IMR-90 (cell line): ENCODE results near the gene PRKAR1B. TPM values are rescaled to one million over a fixed set of nuclear protein-coding genes. Genes with fewer than 3 reads are reported as not detected.

Source experiments
- ATAC-seq: fragments of 200-7000 bp; cut with Tn5 transposase; 2 replicates; pipeline ENCODE4 v1.9.1; 2020; ENCODE audit warnings: low read depth, mild to moderate bottlenecking, moderate library complexity
- BruUV-seq: library from RNA; stranded (reverse); fragments of 400-500 nt; replicated peaks from 2 replicates; lab custom pipeline; 2021; lab: Mats Ljungman, UMichigan
- CTCF ChIA-PET: fragments of 300-600 bp; formaldehyde crosslinking; extraction: SDS; loops from one replicate; lab custom pipeline; 2021; ENCODE audit warnings: antibody characterized with exemption; lab: Yijun Ruan, JAX
- POLR2A ChIA-PET: fragments of 300-600 bp; sonication (Branson Sonifier 250); formaldehyde crosslinking; loops from one replicate; lab custom pipeline; 2022; ENCODE audit warnings: antibody characterized with exemption; ENCODE audit not compliant: unreplicated experiment; lab: Charles Lee
- DNase-seq: peaks from one replicate; pipeline ENCODE4 v3.0.0; 2013
- H2AFZ ChIP-seq: replicated peaks from 2 replicates; pipeline ENCODE3; 2013; ENCODE audit warnings: low read length, mild to moderate bottlenecking; ENCODE audit not compliant: poor library complexity
- H2AK5ac ChIP-seq: 2 replicates; pipeline ENCODE4 v1.6.1; 2013; ENCODE audit warnings: low read depth, low read length, inconsistent platforms
- H2AK9ac ChIP-seq: replicated peaks from 2 replicates; pipeline ENCODE3; 2013; ENCODE audit warnings: mild to moderate bottlenecking, low read depth, low read length, moderate library complexity; ENCODE audit not compliant: poor library complexity
- H2BK120ac ChIP-seq: 2 replicates; pipeline ENCODE4 v1.6.1; 2013; ENCODE audit warnings: low read depth, low read length, inconsistent platforms
- H2BK15ac ChIP-seq: 3 replicates; pipeline ENCODE4 v1.6.1; 2013; ENCODE audit warnings: low read depth, low read length, inconsistent platforms
- H2BK20ac ChIP-seq: 2 replicates; pipeline ENCODE4 v1.6.1; 2013; ENCODE audit warnings: low read depth, mild to moderate bottlenecking, inconsistent platforms, low read length, moderate library complexity
- H2BK5ac ChIP-seq: 2 replicates; pipeline ENCODE4 v1.6.1; 2013; ENCODE audit warnings: mild to moderate bottlenecking, low read depth, low read length, inconsistent platforms; ENCODE audit not compliant: poor library complexity, severe bottlenecking
- H3K14ac ChIP-seq: replicated peaks from 2 replicates; pipeline ENCODE4 v1.6.1; 2013; ENCODE audit warnings: low read depth, low read length, inconsistent platforms
- H3K18ac ChIP-seq: 2 replicates; pipeline ENCODE4 v1.6.1; 2013; ENCODE audit warnings: low read depth, low read length, control low read depth
- H3K23ac ChIP-seq: 2 replicates; pipeline ENCODE4 v1.6.1; 2013; ENCODE audit warnings: low read depth, low read length, inconsistent platforms
- H3K27ac ChIP-seq: 2 replicates; pipeline ENCODE4 v1.5.1; 2013; ENCODE audit warnings: mild to moderate bottlenecking, control low read depth, low read length; ENCODE audit not compliant: insufficient read depth
- H3K27me3 ChIP-seq: 2 replicates; pipeline ENCODE4 v1.6.1; 2013; ENCODE audit warnings: low read length; ENCODE audit not compliant: control insufficient read depth, insufficient read depth
- H3K36me3 ChIP-seq: 2 replicates; pipeline ENCODE4 v1.6.1; 2013; ENCODE audit warnings: low read length, mixed read lengths; ENCODE audit not compliant: control insufficient read depth, insufficient read depth
- H3K4ac ChIP-seq: 2 replicates; pipeline ENCODE4 v1.6.1; 2013; ENCODE audit warnings: low read depth, low read length, inconsistent platforms
- H3K4me1 ChIP-seq: 2 replicates; pipeline ENCODE4 v1.6.1; 2013; ENCODE audit warnings: low read length, mixed read lengths; ENCODE audit not compliant: control insufficient read depth, insufficient read depth
- H3K4me2 ChIP-seq: 2 replicates; pipeline ENCODE4 v1.6.1; 2013; ENCODE audit warnings: low read depth, mild to moderate bottlenecking, control low read depth, low read length, moderate library complexity
- H3K4me3 ChIP-seq: 2 replicates; pipeline ENCODE4 v1.5.1; 2013; ENCODE audit warnings: low read depth, mild to moderate bottlenecking, control low read depth, low read length, moderate library complexity; ENCODE audit not compliant: insufficient read depth
- H3K56ac ChIP-seq: 2 replicates; pipeline ENCODE4 v1.6.1; 2013; ENCODE audit warnings: low read length, inconsistent platforms; ENCODE audit not compliant: insufficient read depth; ENCODE audit errors: extremely low read depth
- H3K79me1 ChIP-seq, 2 experiments: 2 replicates each; pipeline ENCODE4 v1.6.1; 2013; ENCODE audit warnings: low read length in 2 of 2, inconsistent platforms in 1 of 2, low read depth in 1 of 2
- H3K9ac ChIP-seq: 2 replicates; pipeline ENCODE4 v1.6.1; 2013; ENCODE audit warnings: low read depth, low read length, control low read depth
- H3K9me1 ChIP-seq: 2 replicates; pipeline ENCODE4 v1.6.1; 2013; ENCODE audit warnings: low read length, inconsistent platforms; ENCODE audit not compliant: insufficient read depth
- H3K9me3 ChIP-seq: 2 replicates; pipeline ENCODE4 v1.6.1; 2013; ENCODE audit warnings: low read length; ENCODE audit not compliant: control insufficient read depth, insufficient read depth
- H4K20me1 ChIP-seq: 2 replicates; pipeline ENCODE4 v1.6.1; 2013; ENCODE audit warnings: low read length, inconsistent platforms; ENCODE audit not compliant: insufficient read depth
- H4K5ac ChIP-seq: 2 replicates; pipeline ENCODE4 v1.6.1; 2013; ENCODE audit warnings: mild to moderate bottlenecking, low read depth, low read length, control low read depth
- H4K8ac ChIP-seq, 2 experiments: 2 replicates each; pipeline ENCODE4 v1.6.1; 2013; ENCODE audit warnings: low read depth in 2 of 2, low read length in 2 of 2, control low read depth in 1 of 2, inconsistent platforms in 1 of 2
- H4K91ac ChIP-seq: 2 replicates; pipeline ENCODE4 v1.6.1; 2013; ENCODE audit warnings: low read depth, low read length, inconsistent platforms; ENCODE audit not compliant: insufficient read depth
- BHLHE40 ChIP-seq: fragments of 150-350 bp; IDR thresholded peaks from 2 replicates; pipeline ENCODE4 v1.6.1; 2016; ENCODE audit warnings: mild to moderate bottlenecking, low read depth, low read length
- CEBPB ChIP-seq: IDR thresholded peaks from 2 replicates; pipeline ENCODE4 v1.6.1; 2012; ENCODE audit warnings: low read depth, low read length, improper control_type of control experiment
- FOS ChIP-seq: fragments of 150-350 bp; IDR thresholded peaks from 2 replicates; pipeline ENCODE4 v1.6.1; 2016; ENCODE audit warnings: low read depth, low read length
- MAFK ChIP-seq: IDR thresholded peaks from 2 replicates; pipeline ENCODE4 v1.6.1; 2012; ENCODE audit warnings: low read depth, low read length, improper control_type of control experiment
- NFE2L2 ChIP-seq: fragments of 150-350 bp; IDR thresholded peaks from 2 replicates; pipeline ENCODE4 v1.6.1; 2016; ENCODE audit warnings: low read depth, mild to moderate bottlenecking, low read length
- POLR2A ChIP-seq: IDR thresholded peaks from 2 replicates; pipeline ENCODE4 v1.6.1; 2012; ENCODE audit warnings: mild to moderate bottlenecking, low read depth, low read length
- RAD21 ChIP-seq: IDR thresholded peaks from 2 replicates; pipeline ENCODE4 v1.6.1; 2012; ENCODE audit warnings: low read length, improper control_type of control experiment
- WGBS, 2 experiments: methylation state at CpG; one replicate each; pipeline versions ENCODE4 v1.1.5 to v1.1.7; 2013; ENCODE audit warnings: missing lambda C conversion rate in 2 of 2; ENCODE audit not compliant: insufficient read length in 1 of 2; ENCODE audit errors: extremely low coverage in 2 of 2; 5-methylcytosine and 5-hydroxymethylcytosine counted together
- dilution Hi-C: fragments of 300-500 bp; cut with HindIII; formaldehyde crosslinking; loops from one replicate; pipeline ENCODE4 v1.14.3; 2018; ENCODE audit warnings: low sequenced_read_pairs; ENCODE audit not compliant: unreplicated experiment
- in situ Hi-C: fragments of 300-500 bp; cut with MboI; formaldehyde crosslinking; loops from 3 replicates; pipeline ENCODE4 v1.14.3; 2019; ENCODE audit warnings: low sequenced_read_pairs, inconsistent platforms, mixed read lengths
- intact Hi-C: fragments of 100-400 bp; cut with micrococcal nuclease; formaldehyde crosslinking; loops from 2 replicates; pipeline ENCODE4 v1.10.0; 2022
- polyA plus RNA-seq, 3 experiments: library from polyadenylated mRNA; depleted of rRNA; stranded (reverse); fragments of >200 nt; gene quantifications; 2 replicates each; pipeline ENCODE4 v1.2.3, GENCODE V29; 2012; ENCODE audit warnings: low replicate concordance in 1 of 3
- total RNA-seq: library from RNA; depleted of rRNA; stranded (reverse); fragments of >200 nt; gene quantifications from 2 replicates; pipeline ENCODE4 v1.2.3, GENCODE V29; 2012
- TF ChIP-seq, protein P1 (sequence below): fragments of 150-350 bp; IDR thresholded peaks from 2 replicates; pipeline ENCODE4 v1.6.1; 2016; ENCODE audit warnings: low read depth, mild to moderate bottlenecking, low read length, moderate library complexity, borderline replicate concordance
- TF ChIP-seq, protein P2 (sequence below): fragments of 150-350 bp; IDR thresholded peaks from 2 replicates; pipeline ENCODE4 v1.6.1; 2017; ENCODE audit warnings: mild to moderate bottlenecking, antibody characterized with exemption, low read length, low read depth
- TF ChIP-seq, protein P3 (sequence below): conservative IDR thresholded peaks from 2 replicates; pipeline ENCODE4 v1.5.1; 2012; ENCODE audit warnings: mild to moderate bottlenecking, low read depth, low read length, improper control_type of control experiment

PRKAR1B gene
- total and polyA plus RNA-seq, 2 of the 4 experiments (the other 2 are of a cell fraction) = 15.2 to 20.2 TPM

- Histone ChIP-seq H4K8ac (no peak overlapping the region), H3K56ac (no peak overlapping the region), H3K36me3 (peaks cover 16% of the 10 kb centered on the region), H3K9me1 (peaks cover 11% of the 10 kb centered on the region; the same call in 1 of the 2 replicates), H2AK9ac (no peak overlapping the region), H3K14ac (no peak overlapping the region), H3K9ac (no peak overlapping the region), H2BK5ac (no peak overlapping the region), H3K27me3 (no peaks in the 10 kb centered on the region), H2AK5ac (no peak overlapping the region), H3K4me1 (no peaks in the 10 kb centered on the region), H3K23ac (no peak overlapping the region; the same call in 1 of the 2 replicates), H4K91ac (no peak overlapping the region), H3K79me1 (peaks cover 14 to 45% of the 10 kb centered on the region in 2 experiments; a peak in 3 of 4 replicates), H3K27ac (no peak overlapping the region), H3K9me3 (no peaks in the 10 kb centered on the region), H3K4ac (no peak overlapping the region), H2AFZ (no peak overlapping the region), H2BK15ac (no peak overlapping the region), H3K4me2 (no peak overlapping the region), H4K20me1 (peaks cover 6% of the 10 kb centered on the region), H4K5ac (no peak overlapping the region), H2BK120ac (no peak overlapping the region), H3K4me3 (no peak overlapping the region), H2BK20ac (no peak overlapping the region), H3K18ac (no peak overlapping the region)
- intact Hi-C loops (no loop called here), in situ Hi-C loops (no loop called here), dilution Hi-C loops (no loop called here)
- ChIA-PET CTCF (no interaction called here), POLR2A (no interaction called here)
- BruUV-seq = no TSS peak
- no peak for ATAC-seq
- DNase-seq = no peak
- WGBS, 2 experiments = 75% methylated on average over 8 of the region's 14 CpGs; no CpG with 5 or more reads in 1 of the 2 experiments
- TF ChIP-seq RAD21 (no peak), FOS (no peak), NFE2L2 (no peak), BHLHE40 (no peak), CEBPB (no peak), MAFK (no peak), POLR2A (no peak)
- TF ChIP-seq, protein P1, sequence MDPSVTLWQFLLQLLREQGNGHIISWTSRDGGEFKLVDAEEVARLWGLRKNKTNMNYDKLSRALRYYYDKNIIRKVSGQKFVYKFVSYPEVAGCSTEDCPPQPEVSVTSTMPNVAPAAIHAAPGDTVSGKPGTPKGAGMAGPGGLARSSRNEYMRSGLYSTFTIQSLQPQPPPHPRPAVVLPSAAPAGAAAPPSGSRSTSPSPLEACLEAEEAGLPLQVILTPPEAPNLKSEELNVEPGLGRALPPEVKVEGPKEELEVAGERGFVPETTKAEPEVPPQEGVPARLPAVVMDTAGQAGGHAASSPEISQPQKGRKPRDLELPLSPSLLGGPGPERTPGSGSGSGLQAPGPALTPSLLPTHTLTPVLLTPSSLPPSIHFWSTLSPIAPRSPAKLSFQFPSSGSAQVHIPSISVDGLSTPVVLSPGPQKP = no peak
- TF ChIP-seq, protein P2, sequence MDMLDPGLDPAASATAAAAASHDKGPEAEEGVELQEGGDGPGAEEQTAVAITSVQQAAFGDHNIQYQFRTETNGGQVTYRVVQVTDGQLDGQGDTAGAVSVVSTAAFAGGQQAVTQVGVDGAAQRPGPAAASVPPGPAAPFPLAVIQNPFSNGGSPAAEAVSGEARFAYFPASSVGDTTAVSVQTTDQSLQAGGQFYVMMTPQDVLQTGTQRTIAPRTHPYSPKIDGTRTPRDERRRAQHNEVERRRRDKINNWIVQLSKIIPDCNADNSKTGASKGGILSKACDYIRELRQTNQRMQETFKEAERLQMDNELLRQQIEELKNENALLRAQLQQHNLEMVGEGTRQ = no peak
- TF ChIP-seq, protein P3, sequence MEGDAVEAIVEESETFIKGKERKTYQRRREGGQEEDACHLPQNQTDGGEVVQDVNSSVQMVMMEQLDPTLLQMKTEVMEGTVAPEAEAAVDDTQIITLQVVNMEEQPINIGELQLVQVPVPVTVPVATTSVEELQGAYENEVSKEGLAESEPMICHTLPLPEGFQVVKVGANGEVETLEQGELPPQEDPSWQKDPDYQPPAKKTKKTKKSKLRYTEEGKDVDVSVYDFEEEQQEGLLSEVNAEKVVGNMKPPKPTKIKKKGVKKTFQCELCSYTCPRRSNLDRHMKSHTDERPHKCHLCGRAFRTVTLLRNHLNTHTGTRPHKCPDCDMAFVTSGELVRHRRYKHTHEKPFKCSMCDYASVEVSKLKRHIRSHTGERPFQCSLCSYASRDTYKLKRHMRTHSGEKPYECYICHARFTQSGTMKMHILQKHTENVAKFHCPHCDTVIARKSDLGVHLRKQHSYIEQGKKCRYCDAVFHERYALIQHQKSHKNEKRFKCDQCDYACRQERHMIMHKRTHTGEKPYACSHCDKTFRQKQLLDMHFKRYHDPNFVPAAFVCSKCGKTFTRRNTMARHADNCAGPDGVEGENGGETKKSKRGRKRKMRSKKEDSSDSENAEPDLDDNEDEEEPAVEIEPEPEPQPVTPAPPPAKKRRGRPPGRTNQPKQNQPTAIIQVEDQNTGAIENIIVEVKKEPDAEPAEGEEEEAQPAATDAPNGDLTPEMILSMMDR = no peak
Measured at GRCh38 chr7:749140-749551, 22.1 kb upstream of the PRKAR1B start.
